GM12864 (cell line): Measurements from ENCODE around the gene NRCAM.

Experiments
- DNase-seq: peaks from one replicate; pipeline ENCODE4 v3.0.0-alpha.2; 2011; ENCODE audit warnings: low read depth
- H3K4me3 ChIP-seq: 2 replicates; pipeline ENCODE4 v1.5.1; 2011; ENCODE audit warnings: mild to moderate bottlenecking, low read depth, low read length, control low read depth
- TF ChIP-seq, protein P1 (sequence below): IDR thresholded peaks from 2 replicates; pipeline ENCODE4 v1.5.1; 2011; ENCODE audit warnings: low read depth, mild to moderate bottlenecking, moderate library complexity, low read length, control low read depth, inconsistent platforms; ENCODE audit errors: missing control alignments

NRCAM gene

DNA sequence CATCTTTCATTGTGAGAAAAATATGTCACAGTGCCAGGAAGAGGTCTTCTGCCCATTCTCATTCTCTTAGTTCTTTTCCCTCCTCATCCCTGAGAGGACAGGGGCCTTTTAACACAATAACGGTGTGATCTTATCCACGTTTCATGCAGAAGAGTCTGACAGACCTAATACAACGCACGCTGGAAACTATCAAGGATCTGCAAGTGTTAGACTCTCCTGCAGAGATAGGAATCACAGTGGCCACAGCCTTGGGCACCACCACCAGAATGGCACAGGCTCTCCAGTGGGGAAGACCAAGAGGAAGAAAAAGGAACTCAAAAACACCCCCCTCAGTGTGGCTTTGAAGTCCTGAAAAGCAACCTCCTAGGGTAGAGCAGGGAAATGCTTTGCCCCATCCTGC is 253.5 kb downstream of the NRCAM start:
- DNase-seq, result no peak
- H3K4me3 ChIP-seq, result no peak overlapping the region
- TF ChIP-seq, protein P1, sequence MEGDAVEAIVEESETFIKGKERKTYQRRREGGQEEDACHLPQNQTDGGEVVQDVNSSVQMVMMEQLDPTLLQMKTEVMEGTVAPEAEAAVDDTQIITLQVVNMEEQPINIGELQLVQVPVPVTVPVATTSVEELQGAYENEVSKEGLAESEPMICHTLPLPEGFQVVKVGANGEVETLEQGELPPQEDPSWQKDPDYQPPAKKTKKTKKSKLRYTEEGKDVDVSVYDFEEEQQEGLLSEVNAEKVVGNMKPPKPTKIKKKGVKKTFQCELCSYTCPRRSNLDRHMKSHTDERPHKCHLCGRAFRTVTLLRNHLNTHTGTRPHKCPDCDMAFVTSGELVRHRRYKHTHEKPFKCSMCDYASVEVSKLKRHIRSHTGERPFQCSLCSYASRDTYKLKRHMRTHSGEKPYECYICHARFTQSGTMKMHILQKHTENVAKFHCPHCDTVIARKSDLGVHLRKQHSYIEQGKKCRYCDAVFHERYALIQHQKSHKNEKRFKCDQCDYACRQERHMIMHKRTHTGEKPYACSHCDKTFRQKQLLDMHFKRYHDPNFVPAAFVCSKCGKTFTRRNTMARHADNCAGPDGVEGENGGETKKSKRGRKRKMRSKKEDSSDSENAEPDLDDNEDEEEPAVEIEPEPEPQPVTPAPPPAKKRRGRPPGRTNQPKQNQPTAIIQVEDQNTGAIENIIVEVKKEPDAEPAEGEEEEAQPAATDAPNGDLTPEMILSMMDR, result no peak

DNA sequence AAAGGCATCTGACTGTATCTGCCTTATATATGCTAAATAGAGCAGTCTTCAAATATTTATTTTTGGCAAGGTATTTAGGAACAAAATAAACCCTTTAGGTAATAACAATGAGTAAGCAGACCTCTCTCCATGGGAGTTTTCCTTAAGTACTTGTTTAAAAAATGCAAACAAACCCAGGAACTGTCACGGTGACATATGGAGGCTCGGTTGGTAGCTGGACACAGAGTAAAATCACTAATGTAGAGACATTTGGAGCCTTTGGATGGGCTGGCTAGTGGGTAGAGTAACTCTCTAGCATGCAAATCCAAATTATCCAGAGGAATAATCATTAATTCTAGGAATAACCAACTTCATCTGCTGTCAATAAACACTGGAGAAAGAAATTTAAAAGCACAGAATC is 254.5 kb downstream of the NRCAM start:
- DNase-seq, result no peak
- TF ChIP-seq, protein P1, result no peak
- no peak overlapping the region for H3K4me3 ChIP-seq

GRCh38 chr7:108200326-108200725 is 255.9 kb downstream of the NRCAM start:
- DNase-seq, result no peak
- TF ChIP-seq, protein P1, result no peak
- no peak overlapping the region for H3K4me3 ChIP-seq

GRCh38 chr7:108197371-108198091 is 258.7 kb downstream of the NRCAM start:
- no peak overlapping the region for H3K4me3 ChIP-seq
- no peak for DNase-seq
- TF ChIP-seq, protein P1, result no peak

GRCh38 chr7:108196004-108196403 is 260.2 kb downstream of the NRCAM start:
- no peak for DNase-seq
- TF ChIP-seq, protein P1, result no peak
- H3K4me3 ChIP-seq, result no peak overlapping the region

DNA sequence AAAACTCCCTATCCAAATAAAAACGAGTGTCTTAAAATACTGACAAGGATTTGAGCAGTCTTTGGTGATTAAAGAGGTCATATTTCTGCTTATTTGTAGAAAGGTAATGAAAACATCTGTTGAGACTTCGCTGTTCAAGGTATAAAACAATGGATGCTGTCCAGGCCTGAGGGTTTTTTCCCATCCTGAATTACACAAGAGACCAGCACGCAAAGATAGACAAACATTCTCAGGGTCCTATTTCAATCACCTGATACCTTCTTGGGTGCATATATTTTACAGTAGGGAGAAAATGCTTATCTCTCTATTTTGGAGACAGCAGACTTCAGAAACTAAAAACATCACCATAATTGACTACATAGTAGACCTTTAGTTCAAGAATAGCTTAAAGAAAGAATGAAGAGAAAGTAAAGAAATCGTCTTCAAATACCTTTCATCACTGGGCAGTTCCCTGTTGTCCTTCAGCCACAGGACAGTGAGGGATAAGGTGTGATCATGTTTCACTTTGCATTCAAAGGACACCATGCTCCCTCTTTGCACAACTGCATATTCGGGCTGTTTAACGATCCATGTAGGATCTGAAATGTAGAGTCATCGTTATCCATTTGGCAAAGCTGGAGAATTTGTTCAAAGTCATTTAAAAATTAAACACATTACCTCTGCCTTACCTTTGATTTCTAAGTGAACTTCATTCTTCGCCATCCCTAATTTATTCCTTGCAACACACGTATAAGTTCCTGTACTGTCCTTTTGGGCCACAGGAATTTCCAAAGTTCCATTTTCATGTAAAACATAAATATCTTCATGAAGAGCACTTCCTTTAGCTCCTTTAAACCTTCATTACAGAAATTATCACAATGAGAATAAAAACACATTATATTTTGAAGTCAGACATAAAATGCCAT is 262.4 kb downstream of the NRCAM start:
- TF ChIP-seq, protein P1, result no peak
- no peak overlapping the region for H3K4me3 ChIP-seq
- DNase-seq, result no peak
